Stimulated activated CD4-positive, alpha-beta T cell treated with anti-CD3 and anti-CD28 coated beads, Interleukin-15, amount 100 ng/mL, for 24 hours (primary cell): Measurements from ENCODE around the gene ZNF157.

Source experiments
- DNase-seq: peaks from one replicate; pipeline ENCODE4 v3.0.0-alpha.2; 2020

The ZNF157 gene

DNA sequence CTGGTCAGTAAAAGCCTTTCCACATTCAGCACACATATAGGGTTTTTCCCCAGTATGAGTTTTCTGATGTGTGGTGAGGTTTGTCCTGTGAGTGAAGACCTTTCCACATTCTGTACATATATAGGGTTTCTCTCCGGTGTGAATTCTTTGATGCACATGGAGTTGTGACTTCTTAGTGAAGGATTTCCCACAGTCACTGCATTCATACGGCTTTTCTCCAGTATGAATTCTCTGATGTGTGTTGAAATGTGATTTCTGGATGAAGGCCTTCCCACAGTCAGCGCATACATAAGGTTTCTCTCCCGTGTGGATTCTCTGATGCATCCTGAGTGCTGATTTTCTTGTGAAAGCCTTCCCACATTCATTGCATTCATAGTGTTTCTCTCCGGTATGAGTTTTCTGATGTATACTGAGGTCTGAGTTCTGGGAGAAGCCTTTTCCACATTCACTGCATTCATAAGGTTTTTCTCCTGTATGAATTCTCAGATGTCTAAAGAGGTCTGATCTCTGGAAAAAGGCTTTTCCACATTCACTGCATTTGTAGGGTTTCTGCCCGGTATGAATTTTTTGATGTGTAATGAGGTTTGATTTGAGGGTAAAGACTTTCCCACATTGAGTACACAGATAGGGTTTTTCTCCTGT is 77.9 kb downstream of the ZNF157 start:
- no peak for DNase-seq

DNA sequence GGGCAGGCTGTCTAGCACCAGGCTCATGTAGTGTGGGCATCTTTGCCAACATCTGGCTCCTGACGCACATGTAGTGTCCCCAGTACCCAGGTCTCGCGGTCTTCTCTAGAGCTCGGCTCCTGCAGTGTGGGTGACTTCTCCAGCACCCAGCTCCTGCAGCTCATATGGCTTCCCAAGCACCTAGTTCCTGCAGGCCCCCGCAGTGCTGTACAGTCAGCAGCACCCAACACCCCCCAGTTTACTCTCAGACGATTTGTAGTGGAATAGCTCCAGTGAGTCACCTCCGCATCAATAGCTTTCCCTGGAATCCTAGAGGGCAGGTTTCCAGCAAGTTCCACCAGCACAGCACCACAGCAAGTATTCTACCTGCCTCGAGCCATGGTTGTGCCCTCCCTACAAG is 81.7 kb downstream of the ZNF157 start:
- DNase-seq: no peak

DNA sequence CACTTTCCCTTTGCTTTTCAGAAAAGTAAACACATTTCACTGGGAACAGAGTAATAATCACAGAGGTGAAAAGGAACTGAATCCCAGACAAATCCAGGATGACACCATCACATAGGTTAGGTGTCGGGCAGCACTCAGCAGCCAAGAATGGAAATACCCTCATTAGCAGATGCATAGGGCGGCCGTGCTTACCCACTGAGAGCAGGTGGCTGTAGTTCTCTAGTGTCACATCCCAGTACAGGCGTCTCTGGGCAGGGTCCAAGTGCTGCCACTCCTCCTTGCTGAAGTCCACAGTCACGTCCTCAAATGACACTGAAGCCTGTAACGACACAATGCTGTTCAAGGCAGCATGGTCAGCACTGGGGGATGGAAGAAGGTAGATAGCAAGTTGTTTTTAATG is 85.7 kb downstream of the ZNF157 start:
- no peak for DNase-seq

DNA sequence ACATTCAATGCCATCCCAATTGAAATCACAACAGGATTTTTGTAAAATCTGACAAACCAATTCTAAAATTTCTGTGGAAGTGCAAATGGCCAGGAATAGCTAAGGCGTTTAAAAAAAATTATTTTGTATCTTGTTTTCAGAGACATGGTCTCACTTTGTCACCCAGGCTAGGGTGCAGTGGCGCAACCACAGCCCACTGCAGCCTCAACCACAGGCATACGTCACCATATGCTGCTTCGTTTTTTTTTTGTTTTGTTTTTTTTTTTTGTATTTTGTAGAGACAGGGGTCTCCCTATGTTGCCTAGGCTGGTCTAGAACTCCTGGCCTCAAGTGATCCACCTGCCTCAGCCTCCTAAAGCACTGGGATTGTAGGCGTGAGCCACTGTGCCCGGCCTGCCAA is 88.2 kb downstream of the ZNF157 start:
- no peak for DNase-seq

DNA sequence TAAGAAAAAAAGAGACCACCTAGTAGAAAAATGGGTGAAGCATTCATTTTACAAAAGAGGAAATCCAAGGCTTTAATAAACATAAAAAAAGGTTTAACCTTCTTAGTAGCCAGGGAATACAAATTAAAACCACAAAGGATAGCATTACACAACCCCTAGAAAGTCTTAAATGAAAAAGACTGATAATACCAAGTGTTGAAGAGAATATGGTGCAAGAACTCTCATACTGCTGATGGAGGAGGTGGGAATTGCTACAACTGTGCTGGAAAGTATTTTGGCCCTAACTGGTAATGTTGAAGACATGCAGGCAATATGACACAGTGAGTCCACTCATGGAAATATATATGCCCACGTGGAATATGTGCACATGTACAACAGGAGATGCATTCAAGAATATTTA is 90.2 kb downstream of the ZNF157 start:
- DNase-seq: no peak
